GM21360 (cell line): Measurements from ENCODE around the gene FAM187B.
A peak's percentile ranks its signal among the peaks of the same experiment; 100 is the strongest.

Experiments
- ATAC-seq: cut with Tn5 transposase; IDR thresholded peaks from one replicate; pipeline ENCODE4 v1.9.1; 2021; ENCODE audit warnings: mild to moderate bottlenecking, moderate library complexity; ENCODE audit not compliant: unreplicated experiment

Gene FAM187B

GRCh38 chr19:35228177-35228930 lies at the start of gene FAM187B:
TSS of gene FAM187B (minus strand) at chr19:35228739. CDS start at chr19:35228680, 59 bp downstream.
- ATAC-seq: no peak

- ATAC-seq: no peak
Measured at GRCh38 chr19:35276706-35277281, 48.3 kb upstream of the FAM187B start.

GRCh38 chr19:35274323-35274722 lies 45.8 kb upstream of the FAM187B start:
- no peak for ATAC-seq

GRCh38 chr19:35273686-35274259 lies 45.2 kb upstream of the FAM187B start:
- no peak for ATAC-seq

GRCh38 chr19:35272954-35273649 lies 44.6 kb upstream of the FAM187B start:
- ATAC-seq: no peak

GRCh38 chr19:35272122-35272719 lies 43.7 kb upstream of the FAM187B start:
- no peak for ATAC-seq

- ATAC-seq: no peak
Measured at GRCh38 chr19:35271546-35271945, 43.0 kb upstream of the FAM187B start.

GRCh38 chr19:35270381-35270811 lies 41.9 kb upstream of the FAM187B start:
- no peak for ATAC-seq

GRCh38 chr19:35269438-35270117 lies 41.0 kb upstream of the FAM187B start:
- ATAC-seq: peak; percentile 51

- peak; percentile 14 for ATAC-seq
Measured at GRCh38 chr19:35268536-35269437, 40.2 kb upstream of the FAM187B start, which contains the start of gene USF2. TSS of gene USF2 (plus strand) at chr19:35268962. CDS start at chr19:35269102, 140 bp downstream.

GRCh38 chr19:35267818-35268535 lies 39.4 kb upstream of the FAM187B start:
- ATAC-seq: peak; percentile 35

GRCh38 chr19:35267353-35267817 lies 38.8 kb upstream of the FAM187B start:
- ATAC-seq: no peak

GRCh38 chr19:35266520-35267352 lies 38.2 kb upstream of the FAM187B start:
- no peak for ATAC-seq

- ATAC-seq: no peak
Measured at GRCh38 chr19:35265900-35266519, 37.5 kb upstream of the FAM187B start.

- no peak for ATAC-seq
Measured at GRCh38 chr19:35265126-35265899, 36.8 kb upstream of the FAM187B start.

GRCh38 chr19:35264268-35265125 lies 36.0 kb upstream of the FAM187B start:
- no peak for ATAC-seq
